BJ (cell line): ENCODE results near the gene SNRNP200. TPM values are rescaled to one million over a fixed set of nuclear protein-coding genes. Genes with fewer than 3 reads are reported as not detected.

Experiments
- CTCF ChIA-PET: fragments of 350-600 bp; formaldehyde crosslinking; extraction: SDS; loops from one replicate; lab custom pipeline; 2021; ENCODE audit warnings: antibody characterized with exemption, inconsistent platforms; lab: Yijun Ruan, JAX
- POLR2A ChIA-PET: fragments of 300-600 bp; sonication (Branson Sonifier 250); formaldehyde crosslinking; extraction: SDS; loops from one replicate; lab custom pipeline; 2021; ENCODE audit warnings: antibody characterized with exemption; lab: Charles Lee
- DNase-seq: peaks from one replicate; pipeline ENCODE4 v3.0.0-alpha.2; 2011; ENCODE audit warnings: low read depth
- H3K27me3 ChIP-seq: 2 replicates; pipeline ENCODE4 v1.6.0; 2011; ENCODE audit warnings: low read length; ENCODE audit not compliant: control insufficient read depth, insufficient read depth
- H3K36me3 ChIP-seq: 2 replicates; pipeline ENCODE4 v1.5.1; 2011; ENCODE audit warnings: low read length; ENCODE audit not compliant: control insufficient read depth, insufficient read depth
- H3K4me3 ChIP-seq: 2 replicates; pipeline ENCODE4 v1.5.1; 2011; ENCODE audit warnings: low read depth, mild to moderate bottlenecking, control low read depth, low read length
- CTCF ChIP-seq: IDR thresholded peaks from 2 replicates; pipeline ENCODE4 v1.5.1; 2011; ENCODE audit warnings: low read depth, mild to moderate bottlenecking, control low read depth, inconsistent platforms, low read length, moderate library complexity; ENCODE audit not compliant: insufficient read depth
- polyA plus RNA-seq: library from polyadenylated mRNA; depleted of rRNA; stranded (reverse); fragments of >200 nt; gene quantifications from 2 replicates; pipeline ENCODE4 v1.2.3, GENCODE V29; 2011

SNRNP200 gene
- polyA plus RNA-seq, 1 experiment, result 111 TPM

GRCh38 chr2:96276787-96277499 lies 28.4 kb downstream of the SNRNP200 start:
- H3K4me3 ChIP-seq, result no peak overlapping the region
- H3K36me3 ChIP-seq, result peaks cover 35% of the 10 kb centered on the region
- DNase-seq, result no peak
- TF ChIP-seq CTCF, result no peak
- POLR2A ChIA-PET, result no interaction called here
- CTCF ChIA-PET, result interaction anchor here (1.5 kb wide), 1 partner anchor 138 kb away, joined by 3 read pairs; no protein-coding TSS in a partner anchor
- H3K27me3 ChIP-seq, result no peaks in the 10 kb centered on the region

DNA sequence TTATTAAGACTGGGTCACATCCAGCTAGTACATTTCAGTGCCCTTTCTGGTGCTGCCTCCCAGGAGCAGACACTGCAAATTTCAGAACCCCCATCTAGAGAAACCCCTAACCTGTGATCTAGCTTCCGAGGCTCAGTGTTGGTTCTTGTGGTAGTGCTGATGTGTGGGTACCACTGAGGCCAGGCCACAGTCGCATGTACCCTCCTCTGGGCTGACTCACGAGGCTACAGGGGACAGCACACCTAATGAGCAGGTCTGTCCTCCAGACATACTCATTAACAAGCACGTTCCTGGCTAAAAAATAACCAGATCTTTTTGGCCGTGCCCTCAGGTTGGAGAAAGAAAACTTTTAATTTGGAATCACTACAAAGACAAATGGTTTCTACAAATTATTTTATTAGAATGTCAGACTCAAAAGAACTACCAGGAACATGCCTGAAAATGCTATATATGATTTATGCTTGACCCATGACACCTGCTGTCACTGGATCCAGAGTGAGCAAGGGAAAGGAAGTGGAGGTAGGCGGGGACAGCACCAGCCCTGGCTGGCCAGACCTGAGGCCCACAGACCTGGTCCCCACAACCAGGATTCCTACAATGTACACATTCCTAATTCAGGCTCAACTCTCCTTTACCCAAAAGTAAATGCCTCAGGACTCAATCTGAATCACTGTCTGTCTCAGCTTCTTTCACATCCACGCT lies 30.8 kb downstream of the SNRNP200 start:
- CTCF ChIA-PET, result interaction anchor here (1.4 kb wide), 1 partner anchor 17 kb away, joined by 4 read pairs; no protein-coding TSS in a partner anchor
- POLR2A ChIA-PET, result no interaction called here
- Histone ChIP-seq H3K36me3 (peaks cover 34% of the 10 kb centered on the region), H3K4me3 (no peak overlapping the region), H3K27me3 (no peaks in the 10 kb centered on the region)
- TF ChIP-seq CTCF, result no peak
- DNase-seq, result no peak

- peaks cover 40% of the 10 kb centered on the region for H3K36me3 ChIP-seq
- no peak for DNase-seq
- no peaks in the 10 kb centered on the region for H3K27me3 ChIP-seq
- ChIA-PET POLR2A (no interaction called here), CTCF (interaction anchor here (1.4 to 1.5 kb wide), 2 partner anchors 17 to 236 kb away, joined by 4 read pairs; no protein-coding TSS in a partner anchor)
- no peak for TF ChIP-seq CTCF
- no peak overlapping the region for H3K4me3 ChIP-seq
Observed at GRCh38 chr2:96273763-96274162, 31.6 kb downstream of the SNRNP200 start.

GRCh38 chr2:96271995-96272394 lies 33.4 kb downstream of the SNRNP200 start:
- no peak for DNase-seq
- H3K27me3 ChIP-seq, result no peaks in the 10 kb centered on the region
- CTCF ChIA-PET, result no interaction called here
- no peak for TF ChIP-seq CTCF
- no peak overlapping the region for H3K4me3 ChIP-seq
- POLR2A ChIA-PET, result no interaction called here
- peaks cover 27% of the 10 kb centered on the region for H3K36me3 ChIP-seq

- Histone ChIP-seq H3K27me3 (no peaks in the 10 kb centered on the region), H3K36me3 (peaks cover 17% of the 10 kb centered on the region), H3K4me3 (peak overlapping the region; percentile 92)
- CTCF ChIA-PET, result interaction anchor here (0.6 to 2.5 kb wide), 8 partner anchors 13 to 552 kb away, joined by 3 to 18 read pairs (median 4); partner anchors contain the start of gene ASTL
- DNase-seq, result no peak
- POLR2A ChIA-PET, result no interaction called here
- peak; percentile 55 for TF ChIP-seq CTCF
Observed at GRCh38 chr2:96267159-96267971, 38.0 kb downstream of the SNRNP200 start.
